ENCODE data around the gene PPP2R5D.
A peak's percentile ranks its signal among the peaks of the same experiment; 100 is the strongest.

Gene PPP2R5D

DNA sequence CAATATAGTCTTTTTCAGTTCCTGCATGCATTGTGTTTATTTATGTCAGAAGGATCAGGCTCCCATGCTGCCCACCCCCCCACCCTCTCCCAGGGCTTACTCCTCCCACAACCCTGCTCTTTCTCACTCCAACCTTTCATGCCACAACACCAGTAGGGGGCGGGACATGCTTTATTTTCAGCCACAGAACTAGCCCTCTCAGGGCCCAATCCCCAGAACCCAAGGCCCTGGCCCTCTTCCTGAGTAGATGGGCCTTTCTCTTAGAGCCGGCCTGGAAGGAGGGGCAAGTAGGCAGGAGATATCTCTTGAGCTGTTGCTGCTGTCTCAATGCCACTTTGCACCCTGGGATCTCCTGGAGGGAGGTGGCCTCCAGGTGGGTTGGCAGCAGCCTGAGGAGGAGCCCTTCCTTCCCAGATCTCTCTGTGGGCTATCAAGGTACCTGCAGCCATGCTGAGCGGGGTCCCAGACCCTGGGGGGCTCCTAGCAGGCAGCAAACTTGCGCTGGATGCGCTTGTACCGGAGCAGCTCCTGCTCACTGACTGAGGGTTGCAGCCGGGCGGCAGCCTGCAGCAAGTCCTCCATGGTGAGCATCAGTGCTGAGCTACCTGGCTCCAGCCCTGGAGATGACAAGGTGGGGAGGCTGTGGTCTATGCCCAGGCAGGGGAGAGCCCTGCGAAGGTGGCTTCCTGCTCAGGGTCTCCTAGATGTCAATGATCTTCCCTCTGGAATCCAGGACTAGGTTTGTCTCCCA lies 20.3 kb upstream of the PPP2R5D start:
- peak; percentile 30 for DNase-seq (ENCODE audit: low read depth)
- TF ChIP-seq, protein P1, sequence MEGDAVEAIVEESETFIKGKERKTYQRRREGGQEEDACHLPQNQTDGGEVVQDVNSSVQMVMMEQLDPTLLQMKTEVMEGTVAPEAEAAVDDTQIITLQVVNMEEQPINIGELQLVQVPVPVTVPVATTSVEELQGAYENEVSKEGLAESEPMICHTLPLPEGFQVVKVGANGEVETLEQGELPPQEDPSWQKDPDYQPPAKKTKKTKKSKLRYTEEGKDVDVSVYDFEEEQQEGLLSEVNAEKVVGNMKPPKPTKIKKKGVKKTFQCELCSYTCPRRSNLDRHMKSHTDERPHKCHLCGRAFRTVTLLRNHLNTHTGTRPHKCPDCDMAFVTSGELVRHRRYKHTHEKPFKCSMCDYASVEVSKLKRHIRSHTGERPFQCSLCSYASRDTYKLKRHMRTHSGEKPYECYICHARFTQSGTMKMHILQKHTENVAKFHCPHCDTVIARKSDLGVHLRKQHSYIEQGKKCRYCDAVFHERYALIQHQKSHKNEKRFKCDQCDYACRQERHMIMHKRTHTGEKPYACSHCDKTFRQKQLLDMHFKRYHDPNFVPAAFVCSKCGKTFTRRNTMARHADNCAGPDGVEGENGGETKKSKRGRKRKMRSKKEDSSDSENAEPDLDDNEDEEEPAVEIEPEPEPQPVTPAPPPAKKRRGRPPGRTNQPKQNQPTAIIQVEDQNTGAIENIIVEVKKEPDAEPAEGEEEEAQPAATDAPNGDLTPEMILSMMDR (conservative IDR thresholded peaks at IDR 0.05; ENCODE audit: low read length), result peak; percentile 27; the same call in 1 of the 2 replicates
- H3K4me3 ChIP-seq (ENCODE audit: low read length), result no peak overlapping the region

DNA sequence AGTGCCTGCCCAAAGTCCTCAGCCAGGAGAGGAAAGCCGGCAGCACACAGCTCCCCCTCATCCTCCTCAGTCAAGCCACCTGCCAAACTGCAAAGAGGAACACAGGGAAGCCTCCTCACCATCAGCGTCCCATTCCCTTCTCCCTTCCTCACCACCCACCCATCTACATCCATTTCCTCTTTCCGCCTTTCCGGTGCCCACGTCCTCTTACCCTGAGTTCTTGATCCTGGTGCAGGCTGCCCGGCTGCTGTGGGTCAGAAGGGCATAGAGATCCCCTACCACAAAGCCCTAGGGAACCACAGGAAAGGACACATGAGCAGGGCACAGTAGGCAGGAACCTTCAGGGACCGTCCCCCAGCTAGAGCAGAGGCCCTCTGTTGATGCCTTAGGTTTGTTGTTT lies 17.8 kb upstream of the PPP2R5D start:
- TF ChIP-seq, protein P1 (conservative IDR thresholded peaks at IDR 0.05; ENCODE audit: low read length), result no peak
- H3K4me3 ChIP-seq (ENCODE audit: low read length), result no peak overlapping the region
- no peak for DNase-seq (ENCODE audit: low read depth)

DNA sequence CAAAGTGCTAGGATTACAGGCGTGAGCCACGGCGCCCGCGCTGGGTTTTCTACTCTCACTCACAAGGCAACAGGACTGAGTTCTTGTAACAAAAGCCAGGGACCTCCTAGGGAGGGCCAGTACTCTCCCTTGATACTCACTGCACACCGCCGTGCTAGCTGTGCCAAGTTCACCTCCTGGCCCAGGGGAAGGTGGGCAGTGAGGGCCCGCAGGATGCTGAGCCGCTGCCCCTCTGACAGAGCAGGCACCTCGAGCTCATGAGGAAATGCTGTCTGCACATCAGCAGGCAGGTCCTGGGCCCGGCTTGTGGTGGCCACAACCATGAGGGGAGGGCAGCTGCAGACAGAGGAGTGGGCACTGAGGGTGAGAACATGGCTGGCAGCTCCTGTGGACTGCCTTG lies 17.1 kb upstream of the PPP2R5D start:
- H3K4me3 ChIP-seq (ENCODE audit: low read length), result no peak overlapping the region
- DNase-seq (ENCODE audit: low read depth), result no peak
- TF ChIP-seq, protein P1 (conservative IDR thresholded peaks at IDR 0.05; ENCODE audit: low read length), result no peak

DNA sequence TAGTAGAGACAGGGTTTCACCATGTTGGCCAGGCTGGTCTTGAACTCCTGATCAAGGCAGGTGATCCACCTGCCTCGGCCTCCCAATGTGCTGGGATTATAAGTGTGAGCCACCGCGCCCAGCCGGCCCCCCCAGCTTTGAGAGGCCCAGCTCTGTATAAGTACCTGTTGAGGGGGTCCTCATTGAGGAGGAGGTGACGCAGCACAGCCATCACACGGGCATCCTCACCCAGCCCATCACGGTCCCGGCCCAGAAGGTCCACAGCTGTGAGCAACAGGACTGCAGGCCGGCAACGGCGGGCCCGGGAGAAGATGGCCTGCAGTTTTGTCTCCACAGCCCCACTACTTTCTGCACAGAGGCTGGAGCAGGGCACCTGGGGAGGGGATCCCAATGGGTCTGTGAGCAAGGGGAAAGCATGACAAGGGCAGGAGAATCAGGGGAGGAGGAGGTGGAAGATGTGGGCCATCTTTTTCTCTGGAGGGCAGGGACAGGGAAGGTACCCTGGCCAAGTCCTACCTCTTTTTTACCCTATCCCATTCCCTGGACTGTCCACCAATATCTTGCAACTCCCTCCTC lies 16.2 kb upstream of the PPP2R5D start:
- H3K4me3 ChIP-seq (ENCODE audit: low read length), result no peak overlapping the region
- DNase-seq (ENCODE audit: low read depth), result no peak
- TF ChIP-seq, protein P1 (conservative IDR thresholded peaks at IDR 0.05; ENCODE audit: low read length), result no peak

DNA sequence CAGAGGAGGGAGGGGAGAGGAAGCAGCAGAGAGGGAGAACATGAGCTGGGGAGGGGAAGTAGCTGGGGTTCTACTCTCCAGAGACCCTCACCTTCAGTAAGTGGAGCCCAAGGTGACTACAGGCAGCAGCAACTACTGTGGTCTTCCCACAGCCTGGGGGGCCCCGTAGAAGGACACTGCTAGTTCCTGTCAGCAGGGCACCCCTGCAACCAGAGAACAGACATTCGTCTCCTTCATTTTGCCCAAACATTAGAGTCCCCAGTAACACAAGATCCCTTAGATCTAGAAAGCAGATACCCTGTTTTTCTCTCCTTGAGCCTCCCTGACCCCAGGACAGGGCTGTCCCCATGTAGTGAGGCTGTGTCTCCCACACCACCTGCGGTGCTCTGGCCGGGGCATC lies 15.6 kb upstream of the PPP2R5D start:
- H3K4me3 ChIP-seq (ENCODE audit: low read length), result no peak overlapping the region
- no peak for DNase-seq (ENCODE audit: low read depth)
- TF ChIP-seq, protein P1 (conservative IDR thresholded peaks at IDR 0.05; ENCODE audit: low read length), result no peak

DNA sequence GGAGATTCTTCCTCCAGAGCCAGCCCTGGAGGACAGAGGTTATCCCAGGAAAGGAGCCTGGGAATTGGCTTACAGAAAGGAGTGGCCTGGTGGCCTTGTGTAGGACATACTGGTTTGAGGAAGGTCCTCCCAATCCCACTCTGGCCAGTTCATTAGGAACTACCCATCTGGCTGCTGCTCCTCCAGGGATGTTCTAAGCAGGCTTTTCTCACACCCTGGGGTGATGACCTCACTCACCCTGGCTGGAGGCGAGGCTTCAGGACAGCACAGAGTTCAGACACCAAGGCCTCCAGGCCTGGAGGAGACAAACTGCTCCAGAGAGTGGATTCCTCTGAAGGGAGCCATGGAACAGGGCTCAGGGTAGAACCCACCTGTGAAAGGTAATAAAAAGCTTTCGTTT lies 14.9 kb upstream of the PPP2R5D start:
- TF ChIP-seq, protein P1 (conservative IDR thresholded peaks at IDR 0.05; ENCODE audit: low read length), result no peak
- no peak for DNase-seq (ENCODE audit: low read depth)
- H3K4me3 ChIP-seq (ENCODE audit: low read length), result no peak overlapping the region

DNA sequence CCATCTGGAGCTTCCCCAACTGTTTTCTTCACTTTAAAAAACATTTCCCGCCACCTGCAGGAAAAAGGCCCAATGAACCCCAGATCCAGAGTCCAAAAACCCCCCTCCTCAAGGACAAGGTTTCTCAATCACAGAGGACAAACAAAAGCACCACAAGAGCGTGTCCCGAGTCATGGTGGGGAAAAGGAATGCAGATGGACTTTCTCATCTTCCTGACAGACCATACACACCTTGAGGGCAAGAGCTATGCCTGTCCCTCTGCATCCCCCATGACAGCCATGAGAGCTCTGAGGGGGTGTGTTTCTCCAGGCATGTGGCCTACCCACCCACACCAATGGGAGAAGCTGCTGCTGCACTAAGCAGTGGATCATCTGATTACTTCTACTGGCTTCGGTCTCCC lies 14.4 kb upstream of the PPP2R5D start:
- no peak for DNase-seq (ENCODE audit: low read depth)
- TF ChIP-seq, protein P1 (conservative IDR thresholded peaks at IDR 0.05; ENCODE audit: low read length), result no peak
- H3K4me3 ChIP-seq (ENCODE audit: low read length), result no peak overlapping the region

Measured in AG10803 (cell line).